H1 (cell line): ENCODE measurements around the gene ZNF674. TPM values are rescaled to one million over a fixed set of nuclear protein-coding genes. Genes with fewer than 3 reads are reported as not detected.

Experiments used
- CTCF ChIA-PET: fragments of 300-600 bp; sonication (Branson Sonifier 250); formaldehyde crosslinking; loops from one replicate; lab custom pipeline; 2021; ENCODE audit not compliant: partially characterized antibody; lab: Charles Lee
- POLR2A ChIA-PET: fragments of 300-600 bp; sonication (Branson Sonifier 250); formaldehyde crosslinking; loops from one replicate; lab custom pipeline; 2021; ENCODE audit warnings: inconsistent platforms; ENCODE audit not compliant: partially characterized antibody; lab: Charles Lee
- DNase-seq, 2 experiments: peaks; one replicate each; pipeline versions ENCODE4 v3.0.0 to v3.0.0-alpha.2; 2010 to 2022; ENCODE audit warnings: low spot score in 2 of 2, low read depth in 1 of 2, mixed read lengths in 1 of 2
- FAIRE-seq: peaks from 2 replicates; lab custom pipeline; 2011; peaks lifted over from hg19 to GRCh38; lab: Jason Lieb, UNC
- H2AFZ ChIP-seq: 2 replicates; pipeline ENCODE4 v1.8.1; 2012; ENCODE audit warnings: low read length, inconsistent platforms
- H2AK5ac ChIP-seq: 2 replicates; pipeline ENCODE4 v1.6.1; 2013; ENCODE audit warnings: low read depth, low read length
- H2BK120ac ChIP-seq: replicated peaks from 2 replicates; pipeline ENCODE3; 2013; ENCODE audit warnings: low read depth, low read length, inconsistent platforms
- H2BK12ac ChIP-seq: 2 replicates; pipeline ENCODE4 v1.6.1; 2013; ENCODE audit warnings: low read depth, low read length
- H2BK15ac ChIP-seq: 2 replicates; pipeline ENCODE4 v1.6.1; 2013; ENCODE audit warnings: low read length
- H2BK20ac ChIP-seq: 2 replicates; pipeline ENCODE4 v1.6.1; 2013; ENCODE audit warnings: low read length
- H2BK5ac ChIP-seq: 2 replicates; pipeline ENCODE4 v1.6.1; 2013; ENCODE audit warnings: low read depth, low read length
- H3K14ac ChIP-seq: 2 replicates; pipeline ENCODE4 v1.6.1; 2013; ENCODE audit warnings: inconsistent platforms; ENCODE audit not compliant: insufficient read length
- H3K18ac ChIP-seq: 2 replicates; pipeline ENCODE4 v1.6.1; 2013; ENCODE audit warnings: low read length; ENCODE audit errors: extremely low read depth
- H3K23ac ChIP-seq: 2 replicates; pipeline ENCODE4 v1.6.1; 2013; ENCODE audit warnings: inconsistent platforms; ENCODE audit not compliant: insufficient read length
- H3K23me2 ChIP-seq: 2 replicates; pipeline ENCODE4 v1.6.1; 2013; ENCODE audit warnings: low read depth, low read length
- H3K27ac ChIP-seq: 2 replicates; pipeline ENCODE4 v1.6.1; 2011; ENCODE audit warnings: low read depth, low read length, inconsistent platforms
- H3K27me3 ChIP-seq, 4 experiments: replicated peaks in 1 of 4; 1 replicate in 1 of 4; 2 replicates in 3 of 4; pipeline versions ENCODE4 v1.6.1 to v1.8.1; 2011 to 2013; ENCODE audit warnings: low read length in 3 of 4, mild to moderate bottlenecking in 3 of 4, inconsistent platforms in 2 of 4, mixed read lengths in 2 of 4, moderate library complexity in 1 of 4; ENCODE audit not compliant: control insufficient read depth in 3 of 4, insufficient read depth in 3 of 4; ENCODE audit errors: extremely low read depth in 1 of 4
- H3K36me3 ChIP-seq, 4 experiments: 2 replicates each; pipeline versions ENCODE4 v1.6.1 to v1.8.1; 2011 to 2013; ENCODE audit warnings: mild to moderate bottlenecking in 4 of 4, low read length in 3 of 4, moderate library complexity in 2 of 4, control low read depth in 1 of 4, inconsistent platforms in 1 of 4; ENCODE audit not compliant: insufficient read depth in 4 of 4, control insufficient read depth in 2 of 4
- H3K4ac ChIP-seq: replicated peaks from 2 replicates; pipeline ENCODE3; 2013; ENCODE audit warnings: low read length, low read depth, mixed read lengths, inconsistent platforms; ENCODE audit not compliant: insufficient read length
- H3K4me1 ChIP-seq, 4 experiments: replicated peaks in 1 of 4; 1 replicate in 1 of 4; 2 replicates in 3 of 4; pipeline versions ENCODE4 v1.6.1 to v1.8.1; 2011 to 2013; ENCODE audit warnings: low read length in 3 of 4, inconsistent platforms in 2 of 4, mixed read lengths in 1 of 4; ENCODE audit not compliant: insufficient read depth in 4 of 4, control insufficient read depth in 3 of 4
- H3K4me2 ChIP-seq, 2 experiments: 2 replicates each; pipeline versions ENCODE4 v1.6.1 to v1.8.1; 2011 to 2013; ENCODE audit warnings: low read depth in 2 of 2, low read length in 2 of 2, control low read depth in 1 of 2, inconsistent platforms in 1 of 2, mild to moderate bottlenecking in 1 of 2; ENCODE audit not compliant: insufficient read depth in 1 of 2
- H3K4me3 ChIP-seq, 4 experiments: fragments of 200-600, 300-600 bp in 1 of 4; sonication (generic), shearing (Covaris generic), sonication (Bioruptor Twin) in 1 of 4; 2 replicates each; pipeline versions ENCODE4 v1.5.1 to v1.8.1; 2011 to 2016; ENCODE audit warnings: low read length in 4 of 4, low read depth in 3 of 4, control low read depth in 2 of 4, inconsistent platforms in 2 of 4, mild to moderate bottlenecking in 2 of 4, mixed read lengths in 1 of 4, moderate library complexity in 1 of 4; ENCODE audit not compliant: insufficient read depth in 2 of 4; ENCODE audit errors: extremely low read depth in 1 of 4
- H3K56ac ChIP-seq: replicated peaks from 2 replicates; pipeline ENCODE3; 2013; ENCODE audit warnings: low read depth, mild to moderate bottlenecking, mixed read lengths, low read length, inconsistent platforms; ENCODE audit not compliant: insufficient read length
- H3K79me1 ChIP-seq: 2 replicates; pipeline ENCODE4 v1.6.1; 2013; ENCODE audit warnings: low read depth, low read length, control low read depth
- H3K79me2 ChIP-seq, 2 experiments: 2 replicates each; pipeline versions ENCODE4 v1.6.1 to v1.8.1; 2012 to 2013; ENCODE audit warnings: low read length in 2 of 2, mild to moderate bottlenecking in 2 of 2, inconsistent platforms in 1 of 2; ENCODE audit not compliant: insufficient read depth in 2 of 2, control insufficient read depth in 1 of 2
- H3K9ac ChIP-seq, 4 experiments: replicated peaks in 1 of 4; 1 replicate in 1 of 4; 2 replicates in 3 of 4; pipeline versions ENCODE4 v1.6.1 to v1.8.1; 2011 to 2013; ENCODE audit warnings: low read depth in 3 of 4, low read length in 3 of 4, control low read depth in 2 of 4, mild to moderate bottlenecking in 2 of 4, moderate library complexity in 2 of 4, inconsistent platforms in 1 of 4; ENCODE audit errors: extremely low read depth in 1 of 4
- H3K9me3 ChIP-seq, 2 experiments: 2 replicates each; pipeline versions ENCODE4 v1.6.1 to v1.8.1; 2012 to 2013; ENCODE audit warnings: mild to moderate bottlenecking in 2 of 2, moderate library complexity in 2 of 2, control low read depth in 1 of 2, inconsistent platforms in 1 of 2, low read depth in 1 of 2, low read length in 1 of 2, mixed read lengths in 1 of 2; ENCODE audit not compliant: insufficient read depth in 2 of 2
- H4K20me1 ChIP-seq, 2 experiments: replicated peaks in 1 of 2; 2 replicates each; pipeline versions ENCODE3 to v1.8.1; 2011 to 2013; ENCODE audit warnings: inconsistent platforms in 2 of 2, low read length in 2 of 2, mild to moderate bottlenecking in 1 of 2; ENCODE audit not compliant: insufficient read depth in 2 of 2, control insufficient read depth in 1 of 2
- H4K5ac ChIP-seq: 2 replicates; pipeline ENCODE4 v1.6.1; 2013; ENCODE audit warnings: low read length, low read depth, mixed read lengths, inconsistent platforms; ENCODE audit not compliant: insufficient read length
- H4K8ac ChIP-seq: 2 replicates; pipeline ENCODE4 v1.8.0; 2013; ENCODE audit warnings: mild to moderate bottlenecking, moderate library complexity, low read length, inconsistent platforms; ENCODE audit not compliant: insufficient read depth; ENCODE audit errors: extremely low read depth
- H4K91ac ChIP-seq: replicated peaks from 2 replicates; pipeline ENCODE3; 2013; ENCODE audit warnings: low read length, mixed read lengths, inconsistent platforms; ENCODE audit not compliant: insufficient read length
- CHD1 ChIP-seq: IDR thresholded peaks from 2 replicates; pipeline ENCODE4 v1.6.1; 2012; ENCODE audit warnings: low read depth, low read length, improper control_type of control experiment
- CTBP2 ChIP-seq: IDR thresholded peaks from 2 replicates; pipeline ENCODE4 v1.7.0; 2011; ENCODE audit warnings: borderline replicate concordance, mild to moderate bottlenecking, moderate library complexity, mixed read lengths, low read length; ENCODE audit not compliant: insufficient read depth, insufficient read length
- POLR2AphosphoS5 ChIP-seq: IDR thresholded peaks from 2 replicates; pipeline ENCODE4 v1.6.1; 2011; ENCODE audit warnings: low read depth, low read length
- RAD21 ChIP-seq, 2 experiments: IDR thresholded peaks in 1 of 2; conservative IDR thresholded peaks in 1 of 2; 2 replicates each; pipeline ENCODE4 v1.6.1; 2011; ENCODE audit warnings: low read depth in 2 of 2, low read length in 2 of 2, improper control_type of control experiment in 1 of 2, inconsistent platforms in 1 of 2, mild to moderate bottlenecking in 1 of 2, moderate library complexity in 1 of 2
- USF2 ChIP-seq: IDR thresholded peaks from 2 replicates; pipeline ENCODE4 v1.6.1; 2011; ENCODE audit warnings: low read length, improper control_type of control experiment
- WGBS, 2 experiments: shearing (Covaris generic) in 1 of 2; methylation state at CpG; one replicate each; pipeline versions ENCODE4 v1.1.6 to v1.1.7; 2013 to 2015; ENCODE audit warnings: low lambda C conversion rate in 2 of 2, mixed read lengths in 2 of 2, inconsistent platforms in 1 of 2, low coverage in 1 of 2, missing lambda C conversion rate in 1 of 2; ENCODE audit not compliant: insufficient replicate concordance in 2 of 2, insufficient coverage in 1 of 2, insufficient read length in 1 of 2; ENCODE audit errors: extremely low coverage in 1 of 2, missing lambda C conversion rate in 1 of 2; 5-methylcytosine and 5-hydroxymethylcytosine counted together
- polyA plus RNA-seq, 7 experiments: library from polyadenylated mRNA; depleted of rRNA in 3 of 7; stranded (reverse) in 5 of 7; unstranded in 2 of 7; fragments of >200 nt in 5 of 7; fragments of 200-250 nt in 2 of 7; gene quantifications; 1 replicate in 5 of 7; 2 replicates in 1 of 7; 4 replicates in 1 of 7; pipeline versions ENCODE4 v1.2.1 to v1.2.3, GENCODE V29; 2011 to 2013; ENCODE audit warnings: missing spikeins in 2 of 7, mixed read lengths in 2 of 7
- total RNA-seq: library from RNA; stranded (reverse); fragmentation: NEBNext Ultra II Directional; extraction: Animal tissue kit (Norgen Biotek cat#: 25700); gene quantifications from 2 replicates; pipeline ENCODE4 v1.2.1, GENCODE V29; 2021

ZNF674 gene
- total and polyA plus RNA-seq, 2 of the 8 experiments (the other 6 are each of a cell fraction or from before 2014, with no cell fraction given), result 2.0 to 7.4 TPM

GRCh38 chrX:46587753-46588171, 42.5 kb upstream of the ZNF674 start:
- Histone ChIP-seq H3K79me2 (peaks cover 0 to 51% of the 10 kb centered on the region in 2 experiments; a peak in 2 of 4 replicates), H3K36me3 (no peaks in the 10 kb centered on the region), H4K5ac (peak overlapping the region; percentile 5), H3K4ac (no peak overlapping the region), H3K4me2 (peak overlapping the region; percentile 60 to 69), H3K18ac (no peak overlapping the region; the same call in 1 of the 2 replicates), H3K9me3 (no peaks in the 10 kb centered on the region), H3K79me1 (no peaks in the 10 kb centered on the region), H3K27me3 (no peaks in the 10 kb centered on the region), H2BK20ac (no peak overlapping the region), H2AK5ac (no peak overlapping the region; the same call in 1 of the 2 replicates), H2BK12ac (peak overlapping the region; percentile 60; the same call in 1 of the 2 replicates), H3K27ac (no peak overlapping the region; the same call in 1 of the 2 replicates), H3K23me2 (no peaks in the 10 kb centered on the region), H3K14ac (no peak overlapping the region), H2AFZ (no peak overlapping the region), H3K9ac (no peak overlapping the region), H3K4me3 (peak overlapping the region in 1 of 4 experiments; percentile 30; a peak in 3 of 8 replicates), H2BK15ac (no peak overlapping the region; the same call in 1 of the 2 replicates), H3K56ac (no peak overlapping the region), H2BK120ac (no peak overlapping the region), H3K4me1 (peaks cover 0 to 14% (median 4%) of the 10 kb centered on the region in 4 experiments; a peak in 4 of 7 replicates), H3K23ac (no peak overlapping the region), H4K20me1 (no peaks in the 10 kb centered on the region), H2BK5ac (peak overlapping the region; percentile 85; the same call in 1 of the 2 replicates), H4K8ac (no peak overlapping the region), H4K91ac (peak overlapping the region; percentile 25)
- 13% methylated on average over 5 of the region's 5 CpGs; no CpG with 5 or more reads in 1 of the 2 experiments for WGBS, 2 experiments
- DNase-seq (no peak), FAIRE-seq (no peak)
- TF ChIP-seq CHD1 (no peak), RAD21 (IDR thresholded peaks at IDR 0.05 in 1 of 2, conservative IDR thresholded peaks at IDR 0.05 in 1 of 2; ENCODE audit: low read depth in 2 of 2, low read length in 2 of 2) (no peak), POLR2AphosphoS5 (no peak), CTBP2 (no peak), USF2 (no peak)
- ChIA-PET CTCF (interaction anchor here (2.2 kb wide), 1 partner anchor 10 kb away, joined by 6 read pairs; no protein-coding TSS in a partner anchor), POLR2A (interaction anchor here (0.7 to 2.8 kb wide), 3 partner anchors 11 to 37 kb away, joined by 3 to 9 read pairs (median 4); no protein-coding TSS in a partner anchor)
